SK-N-SH (cell line): ENCODE results near the gene HSPA12A.

ENCODE experiments used
- CTCF ChIP-seq: fragments of 200-600 bp; sonication (generic); IDR thresholded peaks from 2 replicates; pipeline ENCODE4 v1.6.1; 2017; ENCODE audit warnings: antibody characterized with exemption, mild to moderate bottlenecking, moderate library complexity
- ELF1 ChIP-seq: IDR thresholded peaks from 2 replicates; pipeline ENCODE4 v1.4.0; 2012
- EP300 ChIP-seq, 2 experiments: IDR thresholded peaks; 2 replicates each; pipeline versions ENCODE4 v1.4.0 to v1.6.1; 2012; ENCODE audit warnings: borderline replicate concordance in 1 of 2, low read depth in 1 of 2, low read length in 1 of 2
- FOXJ3 ChIP-seq: sonication (generic); formaldehyde crosslinking; IDR thresholded peaks from 2 replicates; pipeline ENCODE4 v1.5.1; 2020; ENCODE audit warnings: mild to moderate bottlenecking, missing genetic modification reagents
- GABPA ChIP-seq: IDR thresholded peaks from 2 replicates; pipeline ENCODE4 v1.4.0; 2012; ENCODE audit warnings: low read depth, mild to moderate bottlenecking
- MAX ChIP-seq: IDR thresholded peaks from 2 replicates; pipeline ENCODE4 v1.4.0; 2012; ENCODE audit warnings: low read depth
- NFIC ChIP-seq: IDR thresholded peaks from 2 replicates; pipeline ENCODE4 v1.4.0; 2012; ENCODE audit warnings: borderline replicate concordance
- POLR2AphosphoS5 ChIP-seq: IDR thresholded peaks from 2 replicates; pipeline ENCODE4 v1.6.1; 2012; ENCODE audit warnings: low read depth, low read length
- RCOR1 ChIP-seq: fragments of 150-350 bp; IDR thresholded peaks from 2 replicates; pipeline ENCODE4 v1.6.1; 2017; ENCODE audit warnings: antibody characterized with exemption, low read length
- REST ChIP-seq: IDR thresholded peaks from 2 replicates; pipeline ENCODE4 v1.6.1; 2012; ENCODE audit warnings: mild to moderate bottlenecking, low read depth, low read length, moderate library complexity
- RFX5 ChIP-seq: IDR thresholded peaks from 2 replicates; pipeline ENCODE4 v1.6.1; 2012; ENCODE audit warnings: mild to moderate bottlenecking, improper control_type of control experiment, low read length
- TAF1 ChIP-seq: IDR thresholded peaks from 2 replicates; pipeline ENCODE4 v1.6.1; 2012; ENCODE audit warnings: low read depth, mild to moderate bottlenecking, low read length, moderate library complexity, borderline replicate concordance
- USF1 ChIP-seq: IDR thresholded peaks from 2 replicates; pipeline ENCODE4 v1.4.0; 2012; ENCODE audit warnings: low read depth, borderline replicate concordance
- USF2 ChIP-seq: fragments of 150-350 bp; IDR thresholded peaks from 2 replicates; pipeline ENCODE4 v1.6.1; 2017; ENCODE audit warnings: antibody characterized with exemption, low read length, low read depth, borderline replicate concordance

GRCh38 chr10:116771959-116772585, 29.7 kb upstream of the HSPA12A start:
- TF ChIP-seq GABPA = no peak
- no peak for TF ChIP-seq CTCF
- no peak for TF ChIP-seq TAF1
- TF ChIP-seq EP300 (IDR thresholded peaks at IDR 0.05; ENCODE audit: borderline replicate concordance in 1 of 2, low read depth in 1 of 2, low read length in 1 of 2) = no peak
- TF ChIP-seq USF1 = no peak
- TF ChIP-seq USF2 = no peak
- no peak for TF ChIP-seq POLR2AphosphoS5
- no peak for TF ChIP-seq MAX
- no peak for TF ChIP-seq RFX5
- no peak for TF ChIP-seq ELF1
- no peak for TF ChIP-seq FOXJ3
- TF ChIP-seq NFIC = no peak
- no peak for TF ChIP-seq RCOR1
- TF ChIP-seq REST = no peak
